ENCODE measurements around the gene CRYBA2. TPM values are rescaled to one million over a fixed set of nuclear protein-coding genes. Genes with fewer than 3 reads are reported as not detected.

The CRYBA2 gene, protein sequence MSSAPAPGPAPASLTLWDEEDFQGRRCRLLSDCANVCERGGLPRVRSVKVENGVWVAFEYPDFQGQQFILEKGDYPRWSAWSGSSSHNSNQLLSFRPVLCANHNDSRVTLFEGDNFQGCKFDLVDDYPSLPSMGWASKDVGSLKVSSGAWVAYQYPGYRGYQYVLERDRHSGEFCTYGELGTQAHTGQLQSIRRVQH
- not detected for polyA plus RNA-seq (2012; ENCODE audit: insufficient read length, low read depth)

DNA sequence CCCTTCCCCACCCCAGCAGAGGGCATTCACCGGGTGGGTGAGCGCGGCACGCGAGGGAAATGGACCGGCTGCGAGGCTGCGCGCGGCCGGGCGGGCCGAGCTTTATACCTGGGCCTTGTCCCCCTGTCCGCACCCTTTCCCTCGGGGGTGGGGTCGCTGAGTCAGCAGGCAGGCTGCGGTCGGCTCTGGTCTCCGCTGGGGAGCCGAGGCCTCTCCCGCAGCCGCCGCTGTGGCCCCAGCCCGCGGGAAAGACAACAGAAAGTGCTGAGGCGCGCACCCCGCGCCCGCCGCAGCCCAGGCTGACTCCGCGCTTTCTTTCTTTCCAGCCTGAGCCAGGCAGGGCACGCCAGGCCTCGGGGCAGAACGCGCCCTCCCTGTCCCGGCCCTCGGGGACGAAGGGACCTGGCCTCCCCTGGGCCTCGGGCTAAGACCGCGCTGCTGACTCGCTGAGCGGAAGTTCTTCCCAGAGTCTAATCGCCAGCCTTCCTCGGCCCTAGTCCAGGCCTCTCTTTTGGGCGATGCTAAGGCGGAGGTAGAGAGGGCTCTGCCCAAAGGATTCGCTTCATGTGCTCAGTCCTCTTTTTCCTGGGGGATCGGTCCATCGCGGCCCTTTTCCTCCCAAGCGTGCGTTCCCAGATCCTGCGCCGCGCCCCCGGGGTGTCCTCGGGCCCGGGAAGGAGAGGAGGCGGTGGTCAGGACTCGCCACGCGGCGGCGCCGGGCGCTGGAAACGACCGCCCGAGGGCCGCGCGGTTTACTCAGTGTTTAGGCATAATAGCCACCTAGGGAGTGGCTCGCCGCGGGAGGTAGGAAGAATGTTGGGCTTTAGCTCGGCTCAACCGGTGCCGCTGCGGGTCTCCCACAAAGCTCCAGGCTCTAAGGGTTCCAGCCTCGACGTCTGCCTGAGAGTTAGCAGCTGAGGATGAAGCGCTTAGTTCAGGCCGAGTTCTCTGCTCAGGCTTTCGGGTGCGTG is at the start of gene CRYBA2:
TSS of gene CRYBA2 (minus strand) at position 78 of the 971 bp plus-strand sequence. CDS start 246 bp downstream, outside the sequence.
- TF ChIP-seq, protein P1, sequence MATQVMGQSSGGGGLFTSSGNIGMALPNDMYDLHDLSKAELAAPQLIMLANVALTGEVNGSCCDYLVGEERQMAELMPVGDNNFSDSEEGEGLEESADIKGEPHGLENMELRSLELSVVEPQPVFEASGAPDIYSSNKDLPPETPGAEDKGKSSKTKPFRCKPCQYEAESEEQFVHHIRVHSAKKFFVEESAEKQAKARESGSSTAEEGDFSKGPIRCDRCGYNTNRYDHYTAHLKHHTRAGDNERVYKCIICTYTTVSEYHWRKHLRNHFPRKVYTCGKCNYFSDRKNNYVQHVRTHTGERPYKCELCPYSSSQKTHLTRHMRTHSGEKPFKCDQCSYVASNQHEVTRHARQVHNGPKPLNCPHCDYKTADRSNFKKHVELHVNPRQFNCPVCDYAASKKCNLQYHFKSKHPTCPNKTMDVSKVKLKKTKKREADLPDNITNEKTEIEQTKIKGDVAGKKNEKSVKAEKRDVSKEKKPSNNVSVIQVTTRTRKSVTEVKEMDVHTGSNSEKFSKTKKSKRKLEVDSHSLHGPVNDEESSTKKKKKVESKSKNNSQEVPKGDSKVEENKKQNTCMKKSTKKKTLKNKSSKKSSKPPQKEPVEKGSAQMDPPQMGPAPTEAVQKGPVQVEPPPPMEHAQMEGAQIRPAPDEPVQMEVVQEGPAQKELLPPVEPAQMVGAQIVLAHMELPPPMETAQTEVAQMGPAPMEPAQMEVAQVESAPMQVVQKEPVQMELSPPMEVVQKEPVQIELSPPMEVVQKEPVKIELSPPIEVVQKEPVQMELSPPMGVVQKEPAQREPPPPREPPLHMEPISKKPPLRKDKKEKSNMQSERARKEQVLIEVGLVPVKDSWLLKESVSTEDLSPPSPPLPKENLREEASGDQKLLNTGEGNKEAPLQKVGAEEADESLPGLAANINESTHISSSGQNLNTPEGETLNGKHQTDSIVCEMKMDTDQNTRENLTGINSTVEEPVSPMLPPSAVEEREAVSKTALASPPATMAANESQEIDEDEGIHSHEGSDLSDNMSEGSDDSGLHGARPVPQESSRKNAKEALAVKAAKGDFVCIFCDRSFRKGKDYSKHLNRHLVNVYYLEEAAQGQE (IDR thresholded peaks at IDR 0.05; ENCODE audit: insufficient read depth in 1 of 2, low read depth in 2 of 2, low read length in 2 of 2): no peak
- no peak for TF ChIP-seq TAF1 (IDR thresholded peaks at IDR 0.05; ENCODE audit: borderline replicate concordance, insufficient read depth, low read length)
- no peak for TF ChIP-seq POLR2AphosphoS5 (IDR thresholded peaks at IDR 0.05; ENCODE audit: low read depth, low read length)
- TF ChIP-seq SIN3A (IDR thresholded peaks at IDR 0.05; ENCODE audit: borderline replicate concordance, insufficient read depth, low read length): no peak
- no peak for TF ChIP-seq FOXP2 (optimal IDR thresholded peaks at IDR 0.05; ENCODE audit: borderline replicate concordance, extremely low read depth, extremely low read length, insufficient read depth)

DNA sequence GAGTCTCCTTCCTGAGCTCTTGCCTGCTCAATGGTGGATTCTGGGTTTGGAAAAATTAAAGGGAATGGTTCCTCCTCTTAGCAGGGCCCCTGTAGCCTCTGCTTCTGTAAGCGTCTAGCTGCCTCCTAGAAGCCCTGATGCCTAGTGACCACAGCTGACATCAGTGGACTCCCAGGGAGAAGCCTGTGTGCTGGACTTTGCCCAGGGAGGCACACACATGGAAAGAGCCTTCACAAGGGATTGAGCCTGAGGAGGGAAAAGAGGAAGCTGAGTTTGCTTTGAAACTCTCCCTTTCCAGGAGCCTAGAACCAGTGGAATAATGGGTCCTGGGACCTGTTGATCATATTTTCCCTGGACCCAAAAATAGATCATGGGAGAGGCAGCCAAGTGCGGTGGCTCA is 49.5 kb upstream of the CRYBA2 start:
- TF ChIP-seq SIN3A (IDR thresholded peaks at IDR 0.05; ENCODE audit: borderline replicate concordance, insufficient read depth, low read length): no peak
- TF ChIP-seq POLR2AphosphoS5 (IDR thresholded peaks at IDR 0.05; ENCODE audit: low read depth, low read length): no peak
- TF ChIP-seq FOXP2 (optimal IDR thresholded peaks at IDR 0.05; ENCODE audit: borderline replicate concordance, extremely low read depth, extremely low read length, insufficient read depth): no peak
- TF ChIP-seq, protein P1 (IDR thresholded peaks at IDR 0.05; ENCODE audit: insufficient read depth in 1 of 2, low read depth in 2 of 2, low read length in 2 of 2): no peak
- TF ChIP-seq TAF1 (IDR thresholded peaks at IDR 0.05; ENCODE audit: borderline replicate concordance, insufficient read depth, low read length): no peak

DNA sequence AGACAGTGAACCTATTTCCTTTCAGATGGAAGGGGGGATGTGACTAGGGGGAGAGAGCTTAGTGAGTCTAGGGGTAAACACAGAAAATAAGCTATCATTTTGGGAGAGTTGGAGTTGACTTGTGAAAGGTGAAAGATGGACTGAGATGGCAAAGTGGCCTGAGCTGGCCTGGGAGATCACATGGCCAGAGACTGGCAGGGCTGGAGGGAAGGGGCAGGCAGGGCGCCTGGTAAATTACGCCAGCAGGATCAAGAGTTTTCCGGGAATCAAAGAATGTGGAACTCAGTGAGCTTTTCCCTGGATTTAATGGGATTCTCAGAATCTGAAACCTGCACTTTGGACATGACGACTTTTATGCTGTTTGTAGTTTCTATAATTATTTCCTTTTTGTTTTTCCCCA is 48.9 kb upstream of the CRYBA2 start:
- TF ChIP-seq POLR2AphosphoS5 (IDR thresholded peaks at IDR 0.05; ENCODE audit: low read depth, low read length) (no peak), TAF1 (IDR thresholded peaks at IDR 0.05; ENCODE audit: borderline replicate concordance, insufficient read depth, low read length) (no peak), FOXP2 (optimal IDR thresholded peaks at IDR 0.05; ENCODE audit: borderline replicate concordance, extremely low read depth, extremely low read length, insufficient read depth) (no peak), SIN3A (IDR thresholded peaks at IDR 0.05; ENCODE audit: borderline replicate concordance, insufficient read depth, low read length) (no peak)
- TF ChIP-seq, protein P1 (IDR thresholded peaks at IDR 0.05; ENCODE audit: insufficient read depth in 1 of 2, low read depth in 2 of 2, low read length in 2 of 2): no peak

DNA sequence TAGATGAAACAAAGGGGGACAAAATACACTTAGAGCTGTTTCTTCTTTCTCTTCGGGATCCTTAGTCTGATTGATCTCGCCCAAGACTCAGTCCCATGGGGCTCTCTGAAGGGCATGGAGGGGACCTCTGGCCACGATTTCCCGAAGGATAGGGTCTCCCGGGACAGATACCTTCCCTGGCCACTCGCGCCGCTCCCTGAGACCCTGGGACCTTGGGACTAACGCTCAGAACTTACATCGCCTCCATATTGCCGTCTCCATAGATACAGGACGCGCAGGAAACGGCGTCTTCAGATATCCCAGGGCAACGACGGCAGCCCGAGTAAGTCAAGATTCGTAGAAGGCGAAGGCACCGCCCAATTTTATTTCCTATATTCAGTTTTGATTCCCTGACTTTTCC is 48.0 kb upstream of the CRYBA2 start, which contains the start of gene CFAP65:
TSS of gene CFAP65 (minus strand) at position 265 of the 400 bp plus-strand sequence. CDS start 2,468 bp downstream, outside the sequence.
- TF ChIP-seq, protein P1 (IDR thresholded peaks at IDR 0.05; ENCODE audit: insufficient read depth in 1 of 2, low read depth in 2 of 2, low read length in 2 of 2): peak; percentile 22 to 29; a peak in 1 of 4 replicates
- TF ChIP-seq SIN3A (IDR thresholded peaks at IDR 0.05; ENCODE audit: borderline replicate concordance, insufficient read depth, low read length) (peak; percentile 99), TAF1 (IDR thresholded peaks at IDR 0.05; ENCODE audit: borderline replicate concordance, insufficient read depth, low read length) (no peak), FOXP2 (optimal IDR thresholded peaks at IDR 0.05; ENCODE audit: borderline replicate concordance, extremely low read depth, extremely low read length, insufficient read depth) (no peak), POLR2AphosphoS5 (IDR thresholded peaks at IDR 0.05; ENCODE audit: low read depth, low read length) (no peak)

Data from PFSK-1 (cell line).